Measurements from ENCODE around the gene PAK6.

PAK6 gene

GRCh38 chr15:40275954-40276353, 37.1 kb downstream of the PAK6 start:
- no peaks in the 10 kb centered on the region for H3K36me3 ChIP-seq (ENCODE audit: control insufficient read depth, insufficient read depth, low read length)
- H3K4me1 ChIP-seq (ENCODE audit: control insufficient read depth, insufficient read depth, low read length) = peaks cover 12% of the 10 kb centered on the region
- H3K4me3 ChIP-seq (ENCODE audit: low read length) = no peak overlapping the region
- peaks cover 31% of the 10 kb centered on the region for H3K27me3 ChIP-seq (ENCODE audit: control insufficient read depth, insufficient read depth, low read length)
- H3K9me3 ChIP-seq (ENCODE audit: control insufficient read depth, low read length) = no peaks in the 10 kb centered on the region
- no peak overlapping the region for H3K9ac ChIP-seq (ENCODE audit: low read length)

DNA sequence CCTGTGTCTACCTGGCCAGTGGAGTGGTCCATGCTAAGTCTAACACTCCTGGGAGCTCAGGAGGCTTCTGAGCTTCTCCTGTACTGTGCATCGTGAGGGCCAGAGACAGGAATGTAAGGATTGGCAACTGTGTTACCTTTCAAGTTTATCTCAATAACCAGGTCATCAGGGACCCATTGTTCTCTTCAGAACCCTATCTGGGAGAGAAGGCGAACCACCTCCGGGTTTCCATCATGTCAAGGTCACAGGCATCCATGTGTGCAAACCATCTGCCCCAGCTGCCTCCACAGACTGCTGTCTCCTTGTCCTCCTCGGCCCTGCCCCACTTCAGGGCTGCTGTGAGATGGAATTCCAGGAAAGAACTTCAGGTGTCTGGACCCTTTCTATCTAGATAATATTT, 38.1 kb downstream of the PAK6 start:
- Histone ChIP-seq H3K4me3 (ENCODE audit: low read length) (no peak overlapping the region), H3K4me1 (ENCODE audit: control insufficient read depth, insufficient read depth, low read length) (peaks cover 17% of the 10 kb centered on the region), H3K36me3 (ENCODE audit: control insufficient read depth, insufficient read depth, low read length) (no peaks in the 10 kb centered on the region), H3K9ac (ENCODE audit: low read length) (no peak overlapping the region), H3K9me3 (ENCODE audit: control insufficient read depth, low read length) (no peaks in the 10 kb centered on the region), H3K27me3 (ENCODE audit: control insufficient read depth, insufficient read depth, low read length) (peaks cover 41% of the 10 kb centered on the region)

DNA sequence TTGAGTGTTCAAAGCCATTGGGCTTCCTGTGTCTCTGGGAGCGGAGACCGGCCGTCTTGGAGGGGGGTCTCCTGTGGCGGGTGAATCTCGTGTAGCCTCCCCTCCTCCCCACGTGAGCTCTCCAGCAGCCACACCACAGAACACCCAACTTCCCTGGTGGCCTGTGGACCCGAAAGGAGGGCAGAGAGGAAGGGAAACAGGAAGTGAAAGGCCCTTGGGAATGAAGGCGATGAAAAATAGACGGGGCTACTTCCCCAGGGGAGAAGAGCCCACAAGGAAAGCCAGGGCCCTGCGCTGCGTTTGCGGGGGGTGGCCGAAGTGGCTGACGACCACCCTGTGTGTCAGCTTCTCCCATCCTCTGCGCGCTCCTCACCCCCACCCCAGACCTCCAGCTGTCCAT, 38.6 kb downstream of the PAK6 start:
- no peak overlapping the region for H3K9ac ChIP-seq (ENCODE audit: low read length)
- peaks cover 47% of the 10 kb centered on the region for H3K27me3 ChIP-seq (ENCODE audit: control insufficient read depth, insufficient read depth, low read length)

GRCh38 chr15:40278026-40278425, 39.2 kb downstream of the PAK6 start:
- peaks cover 26% of the 10 kb centered on the region for H3K4me1 ChIP-seq (ENCODE audit: control insufficient read depth, insufficient read depth, low read length)
- no peaks in the 10 kb centered on the region for H3K9me3 ChIP-seq (ENCODE audit: control insufficient read depth, low read length)
- H3K27me3 ChIP-seq (ENCODE audit: control insufficient read depth, insufficient read depth, low read length) = peaks cover 52% of the 10 kb centered on the region
- no peaks in the 10 kb centered on the region for H3K36me3 ChIP-seq (ENCODE audit: control insufficient read depth, insufficient read depth, low read length)
- H3K4me3 ChIP-seq (ENCODE audit: low read length) = no peak overlapping the region
- H3K9ac ChIP-seq (ENCODE audit: low read length) = no peak overlapping the region

More for the DNA sequence above, 38.6 kb downstream of the PAK6 start:
- H3K36me3 ChIP-seq (ENCODE audit: control insufficient read depth, insufficient read depth, low read length) = no peaks in the 10 kb centered on the region
- H3K4me1 ChIP-seq (ENCODE audit: control insufficient read depth, insufficient read depth, low read length) = peaks cover 22% of the 10 kb centered on the region
- no peaks in the 10 kb centered on the region for H3K9me3 ChIP-seq (ENCODE audit: control insufficient read depth, low read length)
- no peak overlapping the region for H3K4me3 ChIP-seq (ENCODE audit: low read length)

GRCh38 chr15:40279437-40280141, 40.7 kb downstream of the PAK6 start:
- H3K9me3 ChIP-seq (ENCODE audit: control insufficient read depth, low read length) = no peaks in the 10 kb centered on the region
- peaks cover 33% of the 10 kb centered on the region for H3K4me1 ChIP-seq (ENCODE audit: control insufficient read depth, insufficient read depth, low read length)
- H3K9ac ChIP-seq (ENCODE audit: low read length) = no peak overlapping the region
- peaks cover 67% of the 10 kb centered on the region for H3K27me3 ChIP-seq (ENCODE audit: control insufficient read depth, insufficient read depth, low read length)
- H3K4me3 ChIP-seq (ENCODE audit: low read length) = no peak overlapping the region
- no peaks in the 10 kb centered on the region for H3K36me3 ChIP-seq (ENCODE audit: control insufficient read depth, insufficient read depth, low read length)

GRCh38 chr15:40280260-40281056, 41.6 kb downstream of the PAK6 start:
- Histone ChIP-seq H3K36me3 (ENCODE audit: control insufficient read depth, insufficient read depth, low read length) (no peaks in the 10 kb centered on the region), H3K4me1 (ENCODE audit: control insufficient read depth, insufficient read depth, low read length) (peaks cover 33% of the 10 kb centered on the region), H3K9ac (ENCODE audit: low read length) (no peak overlapping the region), H3K27me3 (ENCODE audit: control insufficient read depth, insufficient read depth, low read length) (peaks cover 75% of the 10 kb centered on the region), H3K9me3 (ENCODE audit: control insufficient read depth, low read length) (no peaks in the 10 kb centered on the region), H3K4me3 (ENCODE audit: low read length) (no peak overlapping the region)

GRCh38 chr15:40281057-40281800, 42.4 kb downstream of the PAK6 start:
- peaks cover 33% of the 10 kb centered on the region for H3K4me1 ChIP-seq (ENCODE audit: control insufficient read depth, insufficient read depth, low read length)
- H3K27me3 ChIP-seq (ENCODE audit: control insufficient read depth, insufficient read depth, low read length) = peaks cover 81% of the 10 kb centered on the region
- no peaks in the 10 kb centered on the region for H3K36me3 ChIP-seq (ENCODE audit: control insufficient read depth, insufficient read depth, low read length)
- no peak overlapping the region for H3K4me3 ChIP-seq (ENCODE audit: low read length)
- H3K9ac ChIP-seq (ENCODE audit: low read length) = no peak overlapping the region
- no peaks in the 10 kb centered on the region for H3K9me3 ChIP-seq (ENCODE audit: control insufficient read depth, low read length)

- no peak overlapping the region for H3K9ac ChIP-seq (ENCODE audit: low read length)
- no peaks in the 10 kb centered on the region for H3K36me3 ChIP-seq (ENCODE audit: control insufficient read depth, insufficient read depth, low read length)
- H3K4me1 ChIP-seq (ENCODE audit: control insufficient read depth, insufficient read depth, low read length) = peaks cover 33% of the 10 kb centered on the region
- H3K4me3 ChIP-seq (ENCODE audit: low read length) = no peak overlapping the region
- H3K27me3 ChIP-seq (ENCODE audit: control insufficient read depth, insufficient read depth, low read length) = peaks cover 84% of the 10 kb centered on the region
- no peaks in the 10 kb centered on the region for H3K9me3 ChIP-seq (ENCODE audit: control insufficient read depth, low read length)
Measured at GRCh38 chr15:40281801-40282146, 42.9 kb downstream of the PAK6 start.

DNA sequence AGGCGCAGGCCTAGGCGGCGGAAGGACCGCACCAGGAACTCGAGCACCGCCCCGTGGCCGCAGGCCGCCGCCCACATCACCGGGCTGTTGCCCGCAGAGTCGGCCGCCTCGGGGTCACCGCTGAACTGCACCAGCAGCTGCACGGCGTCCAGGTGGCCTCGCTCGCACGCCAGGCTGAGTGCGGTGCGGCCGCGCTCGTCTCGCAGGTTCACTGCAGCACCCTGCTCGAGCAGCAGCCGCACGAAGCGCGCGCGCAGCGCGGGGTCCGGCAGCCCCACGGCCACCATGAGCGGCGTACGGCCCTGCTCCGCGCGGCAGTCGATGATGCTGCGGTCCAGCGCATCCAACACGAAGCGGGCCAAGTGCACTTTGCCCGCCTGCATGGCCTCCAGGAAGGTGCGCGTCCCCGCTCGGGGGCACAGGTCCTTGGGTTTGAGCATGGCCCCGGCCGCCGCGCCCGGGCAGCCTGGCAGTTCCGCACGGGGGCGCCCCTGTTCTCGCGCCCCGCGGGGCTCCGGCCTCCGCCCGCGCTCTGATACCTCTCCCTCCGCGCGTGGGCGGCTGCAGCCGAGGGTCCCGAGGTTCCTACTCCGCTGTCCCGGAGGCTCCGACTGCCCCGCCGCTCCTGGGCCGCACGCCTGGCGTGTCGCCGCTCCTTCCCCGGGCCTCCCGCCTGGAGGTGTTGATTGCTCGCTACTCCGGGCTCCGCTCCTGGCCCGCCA, 43.4 kb downstream of the PAK6 start:
- peaks cover 84% of the 10 kb centered on the region for H3K27me3 ChIP-seq (ENCODE audit: control insufficient read depth, insufficient read depth, low read length)
- no peaks in the 10 kb centered on the region for H3K36me3 ChIP-seq (ENCODE audit: control insufficient read depth, insufficient read depth, low read length)
- no peaks in the 10 kb centered on the region for H3K9me3 ChIP-seq (ENCODE audit: control insufficient read depth, low read length)
- no peak overlapping the region for H3K4me3 ChIP-seq (ENCODE audit: low read length)
- H3K4me1 ChIP-seq (ENCODE audit: control insufficient read depth, insufficient read depth, low read length) = peaks cover 33% of the 10 kb centered on the region
- no peak overlapping the region for H3K9ac ChIP-seq (ENCODE audit: low read length)

- no peak within 1 kb of the TSS for H3K9ac ChIP-seq (ENCODE audit: low read length)
- no peaks in the 10 kb centered on the region for H3K36me3 ChIP-seq (ENCODE audit: control insufficient read depth, insufficient read depth, low read length)
- no peaks in the 10 kb centered on the region for H3K9me3 ChIP-seq (ENCODE audit: control insufficient read depth, low read length)
- H3K27me3 ChIP-seq (ENCODE audit: control insufficient read depth, insufficient read depth, low read length) = peaks cover 81% of the 10 kb centered on the region
- no peak within 1 kb of the TSS for H3K4me3 ChIP-seq (ENCODE audit: low read length)
- peaks cover 33% of the 10 kb centered on the region for H3K4me1 ChIP-seq (ENCODE audit: control insufficient read depth, insufficient read depth, low read length)
Measured at GRCh38 chr15:40282869-40283614, 44.2 kb downstream of the PAK6 start, which contains the start of gene ANKRD63. Gene ANKRD63 (minus strand): TSS chr15:40283064. CDS start chr15:40282586, 478 bp downstream.

- Histone ChIP-seq H3K4me3 (ENCODE audit: low read length) (no peak overlapping the region), H3K9me3 (ENCODE audit: control insufficient read depth, low read length) (no peaks in the 10 kb centered on the region), H3K9ac (ENCODE audit: low read length) (no peak overlapping the region), H3K27me3 (ENCODE audit: control insufficient read depth, insufficient read depth, low read length) (peaks cover 75% of the 10 kb centered on the region), H3K4me1 (ENCODE audit: control insufficient read depth, insufficient read depth, low read length) (peaks cover 33% of the 10 kb centered on the region), H3K36me3 (ENCODE audit: control insufficient read depth, insufficient read depth, low read length) (no peaks in the 10 kb centered on the region)
Measured at GRCh38 chr15:40283615-40284300, 44.9 kb downstream of the PAK6 start.

Measured in mucosa of stomach (tissue), 1 donor.